Epithelial cell of prostate (primary cell): Measurements from ENCODE around the gene RGS19.

Source experiments
- DNase-seq: peaks from one replicate; pipeline ENCODE4 v3.0.0-alpha.2; 2011; ENCODE audit warnings: low read depth, low spot score
- H3K27ac ChIP-seq: fragments of 450-650 bp; 2 replicates; pipeline ENCODE4 v1.5.1; 2017; ENCODE audit warnings: mild to moderate bottlenecking

Gene RGS19

GRCh38 chr20:64108731-64109681 is 29.7 kb upstream of the RGS19 start:
- no peak for DNase-seq

GRCh38 chr20:64107736-64108457 is 28.6 kb upstream of the RGS19 start:
- no peak overlapping the region for H3K27ac ChIP-seq
- DNase-seq, result no peak

More at GRCh38 chr20:64108731-64109681, 29.7 kb upstream of the RGS19 start:
- no peak overlapping the region for H3K27ac ChIP-seq

DNA sequence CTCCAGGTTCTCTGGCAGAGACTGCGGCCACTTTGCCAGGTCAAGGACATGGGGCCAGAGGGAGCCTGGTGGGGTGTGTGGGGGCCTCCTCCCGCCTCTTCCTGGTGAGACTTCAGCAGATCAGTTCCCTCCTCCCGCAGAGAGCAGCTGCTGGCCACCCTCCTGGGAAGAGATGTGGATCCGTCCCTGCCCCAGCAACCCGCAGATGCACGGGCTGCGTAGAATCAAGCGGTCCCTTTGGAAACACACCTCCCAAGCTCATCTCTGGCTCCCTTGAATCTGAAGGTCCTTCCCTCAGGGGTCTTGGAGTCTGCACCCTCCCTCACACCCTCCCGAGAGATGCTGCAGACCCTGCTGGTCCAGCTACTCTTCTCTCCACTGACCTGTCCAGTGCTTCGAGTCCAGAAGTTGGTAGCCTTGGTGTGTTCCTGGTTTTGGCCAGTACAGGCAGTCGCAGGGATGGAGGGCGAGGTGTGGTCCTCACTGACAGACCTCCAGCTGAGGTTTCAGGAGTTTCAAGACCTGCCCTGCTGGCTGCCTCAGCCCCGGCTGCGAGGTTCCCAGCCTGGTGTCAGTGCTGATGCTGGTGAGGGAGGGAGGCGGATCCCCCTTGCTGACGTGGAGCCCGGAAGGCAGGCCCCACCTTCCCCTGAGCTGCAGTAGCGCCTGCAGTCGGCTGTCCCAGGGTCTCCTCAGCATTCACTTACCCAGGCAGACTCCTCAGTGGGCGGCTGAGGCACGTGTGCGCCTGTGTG is 27.8 kb upstream of the RGS19 start, which contains the start of gene NPBWR2:
Gene NPBWR2 (minus strand): TSS at position 585 of the 755 bp plus-strand sequence. CDS start 734 bp downstream, outside the sequence.
- H3K27ac ChIP-seq, result no peak within 1 kb of the TSS
- no peak for DNase-seq

DNA sequence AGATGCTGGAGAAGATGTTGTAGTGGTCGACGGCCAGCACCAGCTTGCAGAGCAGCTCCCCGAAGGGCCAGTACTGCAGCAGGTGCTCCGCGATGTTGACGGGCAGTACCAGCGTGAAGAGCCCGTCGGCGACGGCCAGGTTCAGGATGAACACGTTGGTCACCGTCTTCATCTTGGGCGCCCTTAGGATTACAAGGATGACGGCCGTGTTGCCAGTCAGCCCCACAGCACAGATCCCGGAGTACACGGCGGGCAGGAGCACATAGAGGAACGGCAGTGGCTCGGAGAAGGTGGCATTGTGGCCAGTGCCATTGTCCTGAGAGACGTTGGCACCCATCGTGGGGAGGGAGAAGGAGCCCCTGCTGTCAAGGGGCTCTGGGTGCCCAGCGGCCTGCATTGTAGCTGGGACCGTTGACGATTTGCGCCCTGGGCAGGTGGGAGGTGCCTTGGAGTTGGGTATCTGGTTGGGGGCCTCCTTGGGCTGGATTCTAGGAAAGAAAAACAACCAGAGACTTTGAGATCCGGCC is 27.2 kb upstream of the RGS19 start:
- H3K27ac ChIP-seq, result no peak overlapping the region
- no peak for DNase-seq

- no peak for DNase-seq
- no peak overlapping the region for H3K27ac ChIP-seq
Observed at GRCh38 chr20:64105846-64106434, 26.6 kb upstream of the RGS19 start.

DNA sequence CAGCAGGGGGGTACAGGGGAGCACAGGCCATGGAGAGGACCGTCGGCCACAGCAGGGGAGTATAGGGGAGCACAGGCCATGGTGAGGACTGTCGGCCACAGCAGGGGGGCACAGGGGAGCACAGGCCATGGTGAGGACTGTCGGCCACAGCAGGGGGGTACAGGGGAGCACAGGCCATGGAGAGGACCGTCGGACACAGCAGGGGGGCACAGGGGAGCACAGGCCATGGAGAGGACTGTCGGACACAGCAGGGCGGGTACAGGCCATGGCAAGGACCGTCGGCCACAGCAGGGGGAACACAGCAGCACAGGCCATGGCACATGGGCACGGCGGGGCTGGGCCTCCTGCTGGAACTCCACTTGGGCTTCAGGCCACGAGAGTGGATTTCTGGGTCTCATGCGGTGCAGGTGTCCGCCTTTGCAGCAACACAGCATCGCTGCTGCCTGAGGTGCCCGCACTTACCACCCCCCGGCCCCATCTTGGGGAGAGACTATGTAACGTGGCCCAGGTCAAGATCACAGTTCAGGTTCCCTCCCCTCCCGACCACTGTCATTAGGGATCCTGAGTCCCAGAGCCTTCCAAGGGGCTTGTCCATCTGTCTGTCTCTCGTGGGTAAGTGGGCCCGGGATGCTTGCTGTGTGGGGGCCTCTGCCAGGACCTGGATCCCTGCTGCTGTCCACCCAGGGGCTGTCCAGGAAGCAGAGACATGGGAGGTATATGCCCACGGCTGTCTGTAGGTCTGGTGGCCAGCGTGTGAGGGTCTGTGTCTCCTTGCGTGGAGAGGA is 25.5 kb upstream of the RGS19 start:
- DNase-seq, result no peak
- H3K27ac ChIP-seq, result no peak overlapping the region

- H3K27ac ChIP-seq, result no peak overlapping the region
- no peak for DNase-seq
Observed at GRCh38 chr20:64103871-64104666, 24.8 kb upstream of the RGS19 start.

GRCh38 chr20:64102647-64103354 is 23.5 kb upstream of the RGS19 start:
- H3K27ac ChIP-seq, result no peak overlapping the region
- no peak for DNase-seq

DNA sequence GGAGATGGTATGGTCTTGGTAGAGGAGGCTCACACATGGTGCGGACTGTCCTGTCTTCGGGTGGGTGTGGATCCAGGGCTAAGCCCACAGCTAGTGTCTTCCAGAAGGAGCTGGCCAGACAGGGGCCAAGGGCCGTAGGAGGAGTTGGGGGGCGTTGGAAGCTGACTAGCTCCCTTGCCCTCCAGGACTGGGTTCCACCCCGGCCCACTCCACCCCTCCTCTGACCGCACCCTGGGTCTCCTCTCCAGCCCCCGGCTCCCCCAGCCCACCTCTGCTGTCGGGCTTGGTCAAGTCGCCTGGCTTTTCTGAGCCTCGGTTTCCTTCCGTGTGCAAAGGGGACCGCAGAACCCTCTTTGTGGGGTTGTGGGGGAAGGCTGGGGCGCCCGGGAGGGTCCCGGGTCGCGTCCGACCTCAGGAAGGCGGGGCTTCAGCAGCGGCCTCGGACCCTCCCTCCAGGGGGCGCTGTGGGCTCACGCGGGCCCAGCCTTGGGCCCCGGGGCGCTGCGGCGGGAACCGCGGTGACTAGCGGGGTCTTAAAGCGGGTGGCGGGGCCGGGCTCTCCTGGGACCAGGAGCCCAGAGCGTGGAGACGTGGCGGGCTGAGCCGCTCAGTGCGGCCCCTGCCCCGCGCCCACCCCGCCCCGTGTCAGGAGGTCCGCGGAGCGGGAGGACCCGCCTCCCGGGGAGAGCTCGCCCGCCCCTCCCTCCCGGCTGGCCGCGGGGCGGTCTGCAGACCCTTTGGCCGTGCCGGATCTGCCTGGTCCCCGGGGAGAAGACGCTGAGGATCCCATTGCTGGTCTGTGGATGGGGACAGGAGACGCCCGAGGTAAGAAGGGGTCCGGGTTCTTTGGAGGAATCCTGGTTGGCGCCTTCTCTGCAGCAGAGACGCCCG is 22.7 kb upstream of the RGS19 start:
- DNase-seq, result no peak
- H3K27ac ChIP-seq, result no peak overlapping the region

- H3K27ac ChIP-seq, result no peak overlapping the region
- no peak for DNase-seq
Observed at GRCh38 chr20:64100946-64101688, 21.8 kb upstream of the RGS19 start.

DNA sequence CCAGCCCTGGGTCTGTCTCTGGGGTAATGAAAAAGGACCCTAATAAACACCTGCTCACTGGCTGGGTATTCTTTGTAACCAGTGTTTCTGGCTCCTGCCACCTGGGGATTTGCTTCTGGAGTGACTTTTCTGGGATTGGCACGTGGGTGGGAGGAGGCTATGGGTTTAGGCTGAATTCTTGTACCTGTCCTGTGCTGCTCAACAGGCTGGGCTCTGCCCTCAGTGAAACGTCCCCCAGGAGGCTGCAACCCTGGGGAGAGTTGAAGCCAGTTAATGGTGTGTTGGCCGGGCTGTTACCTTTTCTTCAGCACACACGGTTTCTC is 21.2 kb upstream of the RGS19 start:
- no peak for DNase-seq

DNA sequence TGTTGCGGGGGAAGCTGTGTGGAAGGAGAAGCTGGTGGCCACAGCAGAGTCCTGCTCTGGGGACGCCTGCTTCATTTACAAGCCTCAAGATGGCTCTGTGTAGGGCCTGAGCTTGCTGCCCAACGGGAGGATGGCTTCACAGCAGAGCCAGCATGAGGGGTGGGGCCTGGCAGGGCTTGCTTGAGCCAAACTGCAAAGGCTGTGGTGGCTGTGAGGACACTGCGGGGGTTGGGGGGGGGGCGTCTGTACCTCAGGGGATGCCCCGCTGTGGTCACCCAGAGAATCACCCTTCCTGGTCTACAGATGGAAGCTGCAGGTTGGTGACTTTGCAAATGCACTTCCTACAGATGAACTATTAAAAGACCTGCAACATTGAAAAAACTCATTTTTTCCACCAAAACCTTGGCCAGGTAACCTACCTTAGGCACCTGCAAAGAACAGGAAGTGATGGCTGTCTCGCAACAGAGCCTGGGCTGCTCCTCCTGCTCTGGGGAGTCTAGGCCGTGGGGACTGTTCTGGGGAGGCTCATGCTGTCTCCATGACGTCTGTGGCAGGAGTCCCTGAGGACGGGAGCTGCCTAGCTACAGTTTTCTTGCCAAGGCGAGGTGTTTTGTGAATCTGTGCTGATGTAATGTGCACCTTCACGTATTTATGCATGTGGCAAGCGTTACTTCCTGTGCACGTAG is 20.7 kb upstream of the RGS19 start:
- no peak for DNase-seq
- H3K27ac ChIP-seq, result no peak overlapping the region

More for the DNA sequence above, 21.2 kb upstream of the RGS19 start:
- no peak overlapping the region for H3K27ac ChIP-seq

DNA sequence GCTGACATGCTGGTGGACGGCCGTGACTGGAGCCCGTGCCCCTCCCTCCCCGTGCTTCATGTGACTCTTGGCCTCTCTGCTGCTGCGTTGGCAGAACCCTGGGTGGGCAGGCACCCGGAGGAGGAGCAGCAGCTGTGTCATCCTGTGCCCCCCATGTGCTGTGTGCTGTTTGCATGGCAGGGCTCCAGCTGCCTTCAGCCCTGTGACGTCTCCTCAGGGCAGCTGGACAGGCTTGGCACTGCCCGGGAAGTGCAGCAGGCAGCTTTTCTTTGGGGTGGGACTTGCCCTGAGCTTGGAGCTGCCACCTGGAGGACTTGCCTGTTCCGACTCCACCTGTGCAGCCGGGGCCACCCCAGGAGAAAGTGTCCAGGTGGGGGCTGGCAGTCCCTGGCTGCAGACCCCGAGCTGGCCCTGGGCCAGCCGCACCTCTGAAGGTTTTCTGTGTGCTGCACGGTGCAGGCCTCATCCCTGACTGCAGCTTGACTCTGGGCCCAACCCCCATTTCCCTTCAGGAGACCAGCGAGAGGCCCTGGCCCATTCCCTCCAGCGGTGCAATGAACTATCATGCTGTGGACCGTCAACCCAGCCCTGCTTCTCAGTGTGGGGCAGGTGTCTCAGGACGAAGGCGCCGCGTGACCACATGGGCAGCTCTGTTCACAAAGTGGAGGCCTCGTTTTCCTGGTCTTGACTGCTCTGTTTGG is 19.9 kb upstream of the RGS19 start:
- DNase-seq, result no peak
- H3K27ac ChIP-seq, result no peak overlapping the region

GRCh38 chr20:64098471-64099013 is 19.2 kb upstream of the RGS19 start:
- H3K27ac ChIP-seq, result no peak overlapping the region
- DNase-seq, result no peak

DNA sequence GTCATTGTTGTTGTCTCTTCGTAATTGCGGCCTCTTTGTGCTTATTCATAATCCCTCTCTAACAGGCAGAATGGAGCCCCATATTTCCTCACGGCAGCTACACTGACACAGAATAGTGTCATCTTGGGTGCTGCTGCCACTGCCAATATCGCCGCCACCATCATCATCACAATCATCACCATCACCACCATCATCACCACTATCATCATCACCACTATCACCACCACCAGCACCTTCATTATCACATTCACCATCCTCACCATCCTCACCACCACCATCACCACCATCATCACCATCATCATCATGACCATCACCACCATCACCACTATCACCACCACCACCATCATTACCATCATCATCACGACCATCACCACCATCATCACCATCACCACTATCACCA is 17.2 kb upstream of the RGS19 start:
- no peak for DNase-seq
- H3K27ac ChIP-seq, result no peak overlapping the region
